Right lobe of liver (tissue), 4 donors: Measurements from ENCODE around the gene SCN8A.

ENCODE experiments used
- POLR2A ChIP-seq: fragments of 450-650 bp; IDR thresholded peaks from one replicate; pipeline ENCODE4 v1.6.1; 2017; ENCODE audit warnings: antibody characterized with exemption, mild to moderate bottlenecking
- TF ChIP-seq, protein P1 (sequence below), 4 donors: fragments of 200-600 bp in 3 of 4; fragments of 450-650 bp in 1 of 4; IDR thresholded peaks; one replicate each; pipeline versions ENCODE4 v1.5.1 to v1.8.0; 2016 to 2022; ENCODE audit warnings: antibody characterized with exemption in 4 of 4, mild to moderate bottlenecking in 2 of 4
- donor health status: DM: no; HTN: no; CAD: no.
- donor health status: DM: no; HTN: no; CAD: no.
- donor health status: DM: no; HTN: yes; CAD: no.

DNA sequence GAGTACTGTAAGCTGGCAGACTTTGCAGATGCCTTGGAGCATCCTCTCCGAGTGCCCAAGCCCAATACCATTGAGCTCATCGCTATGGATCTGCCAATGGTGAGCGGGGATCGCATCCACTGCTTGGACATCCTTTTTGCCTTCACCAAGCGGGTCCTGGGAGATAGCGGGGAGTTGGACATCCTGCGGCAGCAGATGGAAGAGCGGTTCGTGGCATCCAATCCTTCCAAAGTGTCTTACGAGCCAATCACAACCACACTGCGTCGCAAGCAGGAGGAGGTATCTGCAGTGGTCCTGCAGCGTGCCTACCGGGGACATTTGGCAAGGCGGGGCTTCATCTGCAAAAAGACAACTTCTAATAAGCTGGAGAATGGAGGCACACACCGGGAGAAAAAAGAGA, 215.9 kb downstream of the SCN8A start:
- no peak for TF ChIP-seq POLR2A
- TF ChIP-seq, protein P1, sequence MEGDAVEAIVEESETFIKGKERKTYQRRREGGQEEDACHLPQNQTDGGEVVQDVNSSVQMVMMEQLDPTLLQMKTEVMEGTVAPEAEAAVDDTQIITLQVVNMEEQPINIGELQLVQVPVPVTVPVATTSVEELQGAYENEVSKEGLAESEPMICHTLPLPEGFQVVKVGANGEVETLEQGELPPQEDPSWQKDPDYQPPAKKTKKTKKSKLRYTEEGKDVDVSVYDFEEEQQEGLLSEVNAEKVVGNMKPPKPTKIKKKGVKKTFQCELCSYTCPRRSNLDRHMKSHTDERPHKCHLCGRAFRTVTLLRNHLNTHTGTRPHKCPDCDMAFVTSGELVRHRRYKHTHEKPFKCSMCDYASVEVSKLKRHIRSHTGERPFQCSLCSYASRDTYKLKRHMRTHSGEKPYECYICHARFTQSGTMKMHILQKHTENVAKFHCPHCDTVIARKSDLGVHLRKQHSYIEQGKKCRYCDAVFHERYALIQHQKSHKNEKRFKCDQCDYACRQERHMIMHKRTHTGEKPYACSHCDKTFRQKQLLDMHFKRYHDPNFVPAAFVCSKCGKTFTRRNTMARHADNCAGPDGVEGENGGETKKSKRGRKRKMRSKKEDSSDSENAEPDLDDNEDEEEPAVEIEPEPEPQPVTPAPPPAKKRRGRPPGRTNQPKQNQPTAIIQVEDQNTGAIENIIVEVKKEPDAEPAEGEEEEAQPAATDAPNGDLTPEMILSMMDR (IDR thresholded peaks at IDR 0.05) = no peak
